IMR-90 (cell line): ENCODE measurements around the gene WDR53.

Experiments used
- BHLHE40 ChIP-seq: fragments of 150-350 bp; IDR thresholded peaks from 2 replicates; pipeline ENCODE4 v1.6.1; 2016; ENCODE audit warnings: mild to moderate bottlenecking, low read depth, low read length
- CEBPB ChIP-seq: IDR thresholded peaks from 2 replicates; pipeline ENCODE4 v1.6.1; 2012; ENCODE audit warnings: low read depth, low read length, improper control_type of control experiment
- CHD1 ChIP-seq: IDR thresholded peaks from 2 replicates; pipeline ENCODE4 v1.6.1; 2012; ENCODE audit warnings: low read depth, low read length, improper control_type of control experiment
- CTCF ChIP-seq: conservative IDR thresholded peaks from 2 replicates; pipeline ENCODE4 v1.5.1; 2012; ENCODE audit warnings: mild to moderate bottlenecking, low read depth, low read length, improper control_type of control experiment
- ELK1 ChIP-seq: fragments of 150-350 bp; IDR thresholded peaks from 2 replicates; pipeline ENCODE4 v1.6.1; 2016; ENCODE audit warnings: low read depth, mild to moderate bottlenecking, low read length, moderate library complexity, borderline replicate concordance
- FOS ChIP-seq: fragments of 150-350 bp; IDR thresholded peaks from 2 replicates; pipeline ENCODE4 v1.6.1; 2016; ENCODE audit warnings: low read depth, low read length
- MAFK ChIP-seq: IDR thresholded peaks from 2 replicates; pipeline ENCODE4 v1.6.1; 2012; ENCODE audit warnings: low read depth, low read length, improper control_type of control experiment
- MAZ ChIP-seq: IDR thresholded peaks from 2 replicates; pipeline ENCODE4 v1.6.1; 2012; ENCODE audit warnings: low read depth, mild to moderate bottlenecking, low read length, improper control_type of control experiment, moderate library complexity, borderline replicate concordance
- MXI1 ChIP-seq: IDR thresholded peaks from 2 replicates; pipeline ENCODE4 v1.6.1; 2012; ENCODE audit warnings: low read depth, mild to moderate bottlenecking, low read length, moderate library complexity, borderline replicate concordance
- NFE2L2 ChIP-seq: fragments of 150-350 bp; IDR thresholded peaks from 2 replicates; pipeline ENCODE4 v1.6.1; 2016; ENCODE audit warnings: low read depth, mild to moderate bottlenecking, low read length
- POLR2A ChIP-seq: IDR thresholded peaks from 2 replicates; pipeline ENCODE4 v1.6.1; 2012; ENCODE audit warnings: mild to moderate bottlenecking, low read depth, low read length
- RAD21 ChIP-seq: IDR thresholded peaks from 2 replicates; pipeline ENCODE4 v1.6.1; 2012; ENCODE audit warnings: low read length, improper control_type of control experiment
- RFX5 ChIP-seq: IDR thresholded peaks from 2 replicates; pipeline ENCODE4 v1.8.0; 2012; ENCODE audit warnings: low read depth, mild to moderate bottlenecking, low read length, moderate library complexity
- USF2 ChIP-seq: fragments of 150-350 bp; IDR thresholded peaks from 2 replicates; pipeline ENCODE4 v1.6.1; 2017; ENCODE audit warnings: mild to moderate bottlenecking, antibody characterized with exemption, low read length, low read depth

GRCh38 chr3:196563721-196564225 lies 4.6 kb downstream of the WDR53 start:
- TF ChIP-seq CTCF: no peak
- TF ChIP-seq POLR2A: no peak
- no peak for TF ChIP-seq FOS
- TF ChIP-seq MAFK: peak; percentile 84
- TF ChIP-seq MAZ: no peak
- TF ChIP-seq USF2: no peak
- TF ChIP-seq RAD21: no peak
- no peak for TF ChIP-seq MXI1
- TF ChIP-seq RFX5: no peak
- no peak for TF ChIP-seq ELK1
- TF ChIP-seq CEBPB: no peak
- no peak for TF ChIP-seq BHLHE40
- no peak for TF ChIP-seq NFE2L2
- TF ChIP-seq CHD1: no peak
